Adrenal gland (tissue), 12 donors: ENCODE measurements around the gene ZNF611. TPM values are rescaled to one million over a fixed set of nuclear protein-coding genes. Genes with fewer than 3 reads are reported as not detected.
"Not testable (repeated sequence)": the region's sequence is repeated elsewhere in the genome, so short reads cannot be mapped to it uniquely, and the experiment has no call there.

Experiments used
- DNase-seq, 7 donors: peaks; one replicate each; pipeline ENCODE4 v3.0.0-alpha.2; 2019 to 2020
- H3K27ac ChIP-seq, 5 donors: fragments of 200-600 bp; sonication (generic) in 4 of 5; 1 replicate in 3 of 5; 2 replicates in 2 of 5; pipeline versions ENCODE4 v1.5.1 to v1.8.0; 2016 to 2020; ENCODE audit warnings: mild to moderate bottlenecking in 1 of 5
- H3K27me3 ChIP-seq: fragments of 200-600 bp; 2 replicates; pipeline ENCODE4 v1.8.0; 2021
- H3K36me3 ChIP-seq, 2 donors: fragments of 200-600 bp; replicated peaks in 1 of 2; 1 replicate in 1 of 2; 2 replicates in 1 of 2; pipeline versions ENCODE4 v1.5.1 to v1.8.0; 2018 to 2022
- H3K4me1 ChIP-seq, 2 donors: fragments of 200-600 bp; replicated peaks in 1 of 2; 1 replicate in 1 of 2; 2 replicates in 1 of 2; pipeline versions ENCODE4 v1.5.1 to v1.8.0; 2018 to 2021
- H3K4me3 ChIP-seq, 4 donors: fragments of 200-600 bp; sonication (generic) in 3 of 4; one replicate each; pipeline ENCODE4 v1.5.1; 2016 to 2018
- H3K9me3 ChIP-seq, 3 donors: fragments of 200-600 bp; sonication (generic) in 1 of 3; replicated peaks in 1 of 3; 1 replicate in 2 of 3; 2 replicates in 1 of 3; pipeline versions ENCODE4 v1.5.1 to v1.8.0; 2016 to 2021
- CTCF ChIP-seq, 6 experiments: fragments of 450-650 bp in 4 of 6; fragments of 200-600 bp in 2 of 6; sonication (generic) in 1 of 6; IDR thresholded peaks; 1 replicate in 5 of 6; 2 replicates in 1 of 6; pipeline versions ENCODE4 v1.5.1 to v1.8.0; 2016 to 2021; ENCODE audit warnings: antibody characterized with exemption in 6 of 6, mild to moderate bottlenecking in 2 of 6, moderate library complexity in 1 of 6
- POLR2A ChIP-seq, 2 donors: fragments of 450-650 bp; IDR thresholded peaks; one replicate each; pipeline ENCODE4 v1.6.1; 2017; ENCODE audit warnings: antibody characterized with exemption in 2 of 2, mild to moderate bottlenecking in 2 of 2, moderate library complexity in 1 of 2
- WGBS, 4 donors: extraction: QIAGEN DNeasy Blood & Tissue Kit in 2 of 4; methylation state at CpG; one replicate each; pipeline versions ENCODE4 v1.1.5 to v1.1.7; 2013 to 2017; 5-methylcytosine and 5-hydroxymethylcytosine counted together
- intact Hi-C, 2 donors: fragments of 100-400 bp; cut with DNase I; formaldehyde crosslinking; loops; one replicate each; pipeline versions ENCODE4 v1.14.1 to v1.15.0; 2022 to 2023
- polyA plus RNA-seq, 3 donors: library from polyadenylated mRNA; stranded (reverse); fragments of 200-250 nt in 2 of 3; fragments of 350-450 nt in 1 of 3; fragmentation: Illumina TruSeq in 1 of 3; extraction: RNeasy Lipid Tissue Mini Kit (QIAGEN cat#74804) in 1 of 3; gene quantifications; one replicate each; pipeline ENCODE4 v1.2.3, GENCODE V29; 2013 to 2014
- total RNA-seq, 9 donors: library from RNA; depleted of rRNA in 4 of 9; stranded (reverse); fragments of >200 nt in 4 of 9; fragments of 120-200 nt in 1 of 9; fragmentation: NEBNext Ultra II Directional in 1 of 9; extraction: Animal tissue kit (Norgen Biotek cat#: 25700) in 1 of 9; gene quantifications; one replicate each; pipeline versions ENCODE4 v1.1.0 to v1.2.4, GENCODE V29; 2013 to 2023
- donor health status: healthy with polysubstance abuse.
- donor health status: Bipolar disorder and iron deficiency.
- donor health status: DM: yes; HTN: yes; CAD: no.
- donor health status: DM: no; HTN: no; CAD: no.
- donor health status: DM: no; HTN: no; CAD: no.
- donor health status: DM: yes; HTN: yes; CAD: no.

Gene ZNF611
- total and polyA plus RNA-seq, 12 donors, result 3.8 to 21.8 (median 11.7) TPM

GRCh38 chr19:52748336-52748950 is 13.6 kb upstream of the ZNF611 start:
- TF ChIP-seq POLR2A (IDR thresholded peaks at IDR 0.05) (no peak), CTCF (IDR thresholded peaks at IDR 0.05) (peak; percentile 11 to 54 (median 42))
- 33 to 41% (median 37%) methylated on average over 8 of the region's 8 CpGs for WGBS, 4 donors
- no peaks in the 10 kb centered on the region for H3K27me3 ChIP-seq
- no peak overlapping the region for H3K27ac ChIP-seq
- DNase-seq, result peak in 2 of 7 donors; percentile 21
- H3K4me3 ChIP-seq, result no peak overlapping the region
- intact Hi-C loops, result no loop called here
- no peaks in the 10 kb centered on the region for H3K4me1 ChIP-seq
- H3K9me3 ChIP-seq, result no peaks in the 10 kb centered on the region
- no peaks in the 10 kb centered on the region for H3K36me3 ChIP-seq

- H3K36me3 ChIP-seq, H3K4me3 ChIP-seq, H3K4me1 ChIP-seq, H3K27ac ChIP-seq, DNase-seq, H3K9me3 ChIP-seq, intact Hi-C loops, H3K27me3 ChIP-seq: not testable (repeated sequence)
- 69 to 78% (median 73%) methylated on average over 10 of the region's 10 CpGs for WGBS, 4 donors
Measured at GRCh38 chr19:52745919-52746318, 11.1 kb upstream of the ZNF611 start.

- H3K4me1 ChIP-seq, result no peaks in the 10 kb centered on the region
- TF ChIP-seq CTCF (IDR thresholded peaks at IDR 0.05), result no peak
- TF ChIP-seq POLR2A (IDR thresholded peaks at IDR 0.05), result no peak
- no peaks in the 10 kb centered on the region for H3K9me3 ChIP-seq
- H3K27ac ChIP-seq, result no peak overlapping the region
- no peak overlapping the region for H3K4me3 ChIP-seq
- no peaks in the 10 kb centered on the region for H3K36me3 ChIP-seq
- intact Hi-C loops, result no loop called here
- 90 to 100% (median 92%) methylated on average over 1 to 3 of the region's 3 CpGs for WGBS, 4 donors
- H3K27me3 ChIP-seq, result no peaks in the 10 kb centered on the region
- no peak for DNase-seq
Measured at GRCh38 chr19:52743091-52743490, 8.2 kb upstream of the ZNF611 start.

- Histone ChIP-seq H3K4me1 (no peaks in the 10 kb centered on the region), H3K4me3 (no peak overlapping the region), H3K27ac (no peak overlapping the region), H3K36me3 (no peaks in the 10 kb centered on the region), H3K9me3 (no peaks in the 10 kb centered on the region), H3K27me3 (no peaks in the 10 kb centered on the region)
- TF ChIP-seq CTCF (IDR thresholded peaks at IDR 0.05) (no peak), POLR2A (IDR thresholded peaks at IDR 0.05) (no peak)
- 39 to 57% (median 49%) methylated on average over 3 of the region's 3 CpGs for WGBS, 4 donors
- no peak for DNase-seq
- intact Hi-C loops, result no loop called here
Measured at GRCh38 chr19:52742516-52742915, 7.7 kb upstream of the ZNF611 start.

- H3K36me3 ChIP-seq, result no peaks in the 10 kb centered on the region
- no peak overlapping the region for H3K4me3 ChIP-seq
- H3K9me3 ChIP-seq, result no peaks in the 10 kb centered on the region
- no peaks in the 10 kb centered on the region for H3K4me1 ChIP-seq
- no peak for DNase-seq
- H3K27me3 ChIP-seq, result no peaks in the 10 kb centered on the region
- TF ChIP-seq POLR2A (IDR thresholded peaks at IDR 0.05) (no peak), CTCF (IDR thresholded peaks at IDR 0.05) (no peak)
- 62 to 73% (median 68%) methylated on average over 6 of the region's 6 CpGs for WGBS, 4 donors
- H3K27ac ChIP-seq, result no peak overlapping the region
- intact Hi-C loops, result no loop called here
Measured at GRCh38 chr19:52741951-52742485, 7.2 kb upstream of the ZNF611 start.

GRCh38 chr19:52741371-52741770 is 6.5 kb upstream of the ZNF611 start:
- 62 to 70% (median 67%) methylated on average over 7 of the region's 7 CpGs for WGBS, 4 donors
- H3K36me3 ChIP-seq, intact Hi-C loops, H3K4me1 ChIP-seq, H3K9me3 ChIP-seq, H3K27me3 ChIP-seq, DNase-seq, H3K27ac ChIP-seq, H3K4me3 ChIP-seq: not testable (repeated sequence)
